GM08714 (cell line): ENCODE measurements around the gene PHRF1.
"Not testable (repeated sequence)": the region's sequence is repeated elsewhere in the genome, so short reads cannot be mapped to it uniquely, and the experiment has no call there.

Experiments
- H3K4me3 ChIP-seq: fragments of 200-500 bp; sonication (Bioruptor generic); 2 replicates; pipeline ENCODE4 v1.5.1; 2014; ENCODE audit warnings: mild to moderate bottlenecking, low read length, inconsistent platforms
- ZNF274 ChIP-seq: IDR thresholded peaks from 2 replicates; pipeline ENCODE4 v1.6.1; 2012; ENCODE audit warnings: mild to moderate bottlenecking, low read depth, low read length

Gene PHRF1

GRCh38 chr11:571802-572185, 4.5 kb upstream of the PHRF1 start:
- TF ChIP-seq ZNF274: no peak
- H3K4me3 ChIP-seq: no peak overlapping the region

- H3K4me3 ChIP-seq: no peak overlapping the region
- TF ChIP-seq ZNF274: no peak
These were observed 3.0 kb upstream of the PHRF1 start for GRCh38 chr11:573146-573759.

GRCh38 chr11:574031-574570, 2.2 kb upstream of the PHRF1 start:
- not testable (repeated sequence) for H3K4me3 ChIP-seq

GRCh38 chr11:574632-575312, 1.5 kb upstream of the PHRF1 start:
- H3K4me3 ChIP-seq: peak overlapping the region; percentile 55; the same call in 1 of the 2 replicates
- TF ChIP-seq ZNF274: no peak

GRCh38 chr11:575313-575995, 816 bp upstream of the PHRF1 start:
- no peak for TF ChIP-seq ZNF274
- H3K4me3 ChIP-seq: peak overlapping the region; percentile 55; the same call in 1 of the 2 replicates

GRCh38 chr11:576811-577610, 741 bp downstream of the PHRF1 start:
- no peak for TF ChIP-seq ZNF274
- H3K4me3 ChIP-seq: peak overlapping the region; percentile 91

- TF ChIP-seq ZNF274: no peak
- H3K4me3 ChIP-seq: peak overlapping the region; percentile 91
These were observed 1.3 kb downstream of the PHRF1 start for GRCh38 chr11:577611-577894.

GRCh38 chr11:578276-579035, 2.2 kb downstream of the PHRF1 start:
- H3K4me3 ChIP-seq: no peak overlapping the region
- TF ChIP-seq ZNF274: no peak

GRCh38 chr11:579830-580601, 3.7 kb downstream of the PHRF1 start:
- TF ChIP-seq ZNF274: no peak

GRCh38 chr11:581342-581741, 5.1 kb downstream of the PHRF1 start:
- no peak for TF ChIP-seq ZNF274
- H3K4me3 ChIP-seq: no peak overlapping the region

More at GRCh38 chr11:579830-580601, 3.7 kb downstream of the PHRF1 start:
- H3K4me3 ChIP-seq: no peak overlapping the region

- no peak overlapping the region for H3K4me3 ChIP-seq
- no peak for TF ChIP-seq ZNF274
These were observed 5.5 kb downstream of the PHRF1 start for GRCh38 chr11:581752-582151.

- H3K4me3 ChIP-seq: no peak overlapping the region
- TF ChIP-seq ZNF274: no peak
These were observed 8.0 kb downstream of the PHRF1 start for GRCh38 chr11:584287-584686.
